ENCODE results near the gene STXBP2.

Gene STXBP2

DNA sequence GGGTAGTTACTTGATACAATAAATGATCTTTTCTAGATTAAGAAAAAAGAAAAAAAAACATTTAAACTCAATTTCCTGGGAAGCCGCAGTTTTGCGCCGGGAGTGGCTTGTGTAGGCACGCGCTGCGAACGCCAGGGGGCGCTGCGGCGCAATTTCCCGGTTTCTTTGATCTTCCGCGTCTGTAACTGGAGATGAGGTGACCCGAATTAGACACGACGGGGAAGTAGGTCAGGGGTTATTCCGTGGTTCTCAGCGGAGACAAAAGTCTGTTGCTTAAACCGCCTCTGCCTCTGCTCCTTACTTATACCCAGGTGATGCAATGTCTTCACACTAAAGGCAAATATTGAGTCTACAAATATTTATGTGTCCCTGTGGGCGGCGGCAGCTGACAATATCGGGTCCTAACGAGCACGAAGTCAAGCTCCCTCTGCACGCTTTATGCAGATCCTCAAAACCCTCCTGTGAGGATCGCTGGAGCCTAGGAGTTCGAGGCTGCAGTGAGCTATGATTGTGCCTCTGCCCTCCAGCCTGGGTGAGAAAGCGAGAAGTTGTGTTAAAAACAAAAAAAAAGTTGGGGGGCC lies 15.2 kb downstream of the STXBP2 start:
- Histone ChIP-seq H3K4me2 (ENCODE audit: low read depth, low read length, poor library complexity, severe bottlenecking) (peak overlapping the region; percentile 65), H3K9me2 (replicated peaks; ENCODE audit: insufficient read depth, low read length) (no peaks in the 10 kb centered on the region), H4K20me1 (ENCODE audit: low read depth, low read length) (no peaks in the 10 kb centered on the region), H3F3A (ENCODE audit: insufficient read depth) (no peaks in the 10 kb centered on the region), H3K27ac (ENCODE audit: low read depth, low read length) (no peak overlapping the region), H3K79me2 (ENCODE audit: insufficient read depth, low read length) (no peaks in the 10 kb centered on the region), H2AFZ (ENCODE audit: low read depth, low read length, severe bottlenecking) (peak overlapping the region; percentile 69), H3K9me3 (ENCODE audit: insufficient read depth, low read length) (no peaks in the 10 kb centered on the region), H3K9ac (ENCODE audit: low read length) (no peak overlapping the region; the same call in 1 of the 2 replicates), H3K27me3 (ENCODE audit: low read length) (no peaks in the 10 kb centered on the region), H3K36me3 (ENCODE audit: low read length) (no peaks in the 10 kb centered on the region), H3K4me3 (ENCODE audit: insufficient read depth, low read length, poor library complexity, severe bottlenecking) (no peak overlapping the region)
- no peak for TF ChIP-seq EZH2phosphoT487 (conservative IDR thresholded peaks at IDR 0.05; ENCODE audit: low read length)
- TF ChIP-seq CTCF (IDR thresholded peaks at IDR 0.05; ENCODE audit: insufficient read depth, low read length, poor library complexity, severe bottlenecking): peak; percentile 92

- H3F3A ChIP-seq (ENCODE audit: insufficient read depth): no peaks in the 10 kb centered on the region
- H3K9me3 ChIP-seq (ENCODE audit: insufficient read depth, low read length): no peaks in the 10 kb centered on the region
- H4K20me1 ChIP-seq (ENCODE audit: low read depth, low read length): no peaks in the 10 kb centered on the region
- TF ChIP-seq CTCF (IDR thresholded peaks at IDR 0.05; ENCODE audit: insufficient read depth, low read length, poor library complexity, severe bottlenecking) (no peak), EZH2phosphoT487 (conservative IDR thresholded peaks at IDR 0.05; ENCODE audit: low read length) (no peak)
- no peaks in the 10 kb centered on the region for H3K36me3 ChIP-seq (ENCODE audit: low read length)
- no peaks in the 10 kb centered on the region for H3K79me2 ChIP-seq (ENCODE audit: insufficient read depth, low read length)
- no peak overlapping the region for H3K27ac ChIP-seq (ENCODE audit: low read depth, low read length)
- H3K9ac ChIP-seq (ENCODE audit: low read length): no peak overlapping the region
- H3K4me3 ChIP-seq (ENCODE audit: insufficient read depth, low read length, poor library complexity, severe bottlenecking): no peak overlapping the region
- H2AFZ ChIP-seq (ENCODE audit: low read depth, low read length, severe bottlenecking): no peak overlapping the region
- no peaks in the 10 kb centered on the region for H3K9me2 ChIP-seq (replicated peaks; ENCODE audit: insufficient read depth, low read length)
- H3K27me3 ChIP-seq (ENCODE audit: low read length): no peaks in the 10 kb centered on the region
- no peak overlapping the region for H3K4me2 ChIP-seq (ENCODE audit: low read depth, low read length, poor library complexity, severe bottlenecking)
Observed at GRCh38 chr19:7654401-7654800, 17.5 kb downstream of the STXBP2 start.

DNA sequence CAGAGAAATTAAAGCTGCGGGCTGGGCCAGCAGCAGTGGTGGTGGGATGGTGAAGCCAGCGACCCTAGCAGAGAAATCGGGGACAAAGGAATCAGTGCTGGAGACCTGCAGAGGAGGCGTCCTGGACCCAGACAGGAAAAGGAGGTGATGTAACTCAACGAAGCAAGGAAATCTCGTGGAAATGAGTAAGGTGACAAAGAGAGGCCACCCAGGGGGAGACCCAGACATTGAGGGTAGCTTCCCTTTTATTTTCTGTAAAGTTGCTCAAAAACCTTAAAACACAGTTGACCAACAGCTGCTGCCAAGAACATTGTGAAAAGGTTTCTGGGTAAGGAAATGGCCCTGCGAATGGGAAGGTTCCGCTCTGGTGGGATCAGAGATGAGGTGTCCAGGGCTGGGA lies 18.7 kb downstream of the STXBP2 start:
- Histone ChIP-seq H3F3A (ENCODE audit: insufficient read depth) (no peaks in the 10 kb centered on the region), H3K27me3 (ENCODE audit: low read length) (no peaks in the 10 kb centered on the region), H2AFZ (ENCODE audit: low read depth, low read length, severe bottlenecking) (no peak overlapping the region), H4K20me1 (ENCODE audit: low read depth, low read length) (no peaks in the 10 kb centered on the region), H3K36me3 (ENCODE audit: low read length) (no peaks in the 10 kb centered on the region), H3K9ac (ENCODE audit: low read length) (no peak overlapping the region), H3K9me3 (ENCODE audit: insufficient read depth, low read length) (no peaks in the 10 kb centered on the region), H3K27ac (ENCODE audit: low read depth, low read length) (no peak overlapping the region), H3K79me2 (ENCODE audit: insufficient read depth, low read length) (no peaks in the 10 kb centered on the region), H3K4me3 (ENCODE audit: insufficient read depth, low read length, poor library complexity, severe bottlenecking) (no peak overlapping the region), H3K4me2 (ENCODE audit: low read depth, low read length, poor library complexity, severe bottlenecking) (no peak overlapping the region), H3K9me2 (replicated peaks; ENCODE audit: insufficient read depth, low read length) (no peaks in the 10 kb centered on the region)
- TF ChIP-seq CTCF (IDR thresholded peaks at IDR 0.05; ENCODE audit: insufficient read depth, low read length, poor library complexity, severe bottlenecking): no peak
- no peak for TF ChIP-seq EZH2phosphoT487 (conservative IDR thresholded peaks at IDR 0.05; ENCODE audit: low read length)
